OCI-LY7 (cell line): Measurements from ENCODE around the gene OPHN1. TPM values are rescaled to one million over a fixed set of nuclear protein-coding genes. Genes with fewer than 3 reads are reported as not detected.

ENCODE experiments used
- BruUV-seq: library from RNA; stranded (reverse); fragments of 400-500 nt; replicated peaks from 2 replicates; lab custom pipeline; 2021; lab: Mats Ljungman, UMichigan
- CTCF ChIA-PET: fragments of 300-600 bp; sonication (Branson Sonifier 250); formaldehyde crosslinking; loops from one replicate; lab custom pipeline; 2022; ENCODE audit warnings: antibody characterized with exemption; ENCODE audit not compliant: unreplicated experiment; lab: Charles Lee
- POLR2A ChIA-PET: fragments of 300-600 bp; sonication (Branson Sonifier 250); formaldehyde crosslinking; loops from one replicate; lab custom pipeline; 2022; ENCODE audit warnings: antibody characterized with exemption; lab: Charles Lee
- DNase-seq: peaks from one replicate; pipeline ENCODE4 v3.0.0-alpha.2; 2015; ENCODE audit warnings: low spot score
- H2AFZ ChIP-seq: fragments of 200-600 bp; sonication (generic), shearing (Covaris generic); 2 replicates; pipeline ENCODE4 v1.6.1; 2014; ENCODE audit warnings: mild to moderate bottlenecking, antibody characterized with exemption, low read length, moderate library complexity
- H3K27ac ChIP-seq: fragments of 200-600 bp; sonication (generic); 2 replicates; pipeline ENCODE4 v1.5.1; 2014; ENCODE audit warnings: mixed run types, low read depth, mild to moderate bottlenecking, moderate library complexity, low read length, inconsistent platforms; ENCODE audit not compliant: poor library complexity, severe bottlenecking
- H3K36me3 ChIP-seq: fragments of 200-600 bp; sonication (generic); 2 replicates; pipeline ENCODE4 v1.6.1; 2014; ENCODE audit warnings: mild to moderate bottlenecking, antibody characterized with exemption, low read length, moderate library complexity, mixed read lengths; ENCODE audit not compliant: insufficient read depth
- H3K4me1 ChIP-seq: fragments of 200-600 bp; sonication (generic); 2 replicates; pipeline ENCODE4 v1.5.1; 2014; ENCODE audit warnings: mild to moderate bottlenecking, low read length; ENCODE audit not compliant: insufficient read depth, poor library complexity, severe bottlenecking
- H3K4me2 ChIP-seq: fragments of 200-600 bp; sonication (generic); 2 replicates; pipeline ENCODE4 v1.6.1; 2014; ENCODE audit warnings: mild to moderate bottlenecking, low read length
- H3K4me3 ChIP-seq: fragments of 200-600 bp; sonication (generic); 2 replicates; pipeline ENCODE4 v1.5.1; 2014; ENCODE audit warnings: mild to moderate bottlenecking, low read depth, low read length; ENCODE audit not compliant: poor library complexity, severe bottlenecking
- H3K79me2 ChIP-seq: fragments of 200-600 bp; sonication (generic); 2 replicates; pipeline ENCODE4 v1.6.1; 2016; ENCODE audit warnings: low read depth, mild to moderate bottlenecking, low read length, moderate library complexity, mixed read lengths; ENCODE audit not compliant: insufficient read depth
- H3K9me2 ChIP-seq: fragments of 200-600 bp; sonication (generic); 2 replicates; pipeline ENCODE4 v1.6.1; 2016; ENCODE audit warnings: mild to moderate bottlenecking, low read length, mixed read lengths; ENCODE audit not compliant: insufficient read depth
- H3K9me3 ChIP-seq: fragments of 200-600 bp; sonication (generic); 2 replicates; pipeline ENCODE4 v1.6.1; 2014; ENCODE audit warnings: mild to moderate bottlenecking, mixed run types, low read length, mixed read lengths
- H4K20me1 ChIP-seq: fragments of 200-600 bp; sonication (generic); 2 replicates; pipeline ENCODE4 v1.6.1; 2014; ENCODE audit warnings: mild to moderate bottlenecking, antibody characterized with exemption, low read length, moderate library complexity, mixed read lengths; ENCODE audit not compliant: insufficient read depth
- CTCF ChIP-seq: fragments of 200-600 bp; sonication (generic); conservative IDR thresholded peaks from 2 replicates; pipeline ENCODE4 v1.5.1; 2014; ENCODE audit warnings: mild to moderate bottlenecking, antibody characterized with exemption, low read length, moderate library complexity, mixed read lengths
- EZH2phosphoT487 ChIP-seq: fragments of 200-600 bp; sonication (generic); IDR thresholded peaks from 2 replicates; pipeline ENCODE4 v1.6.1; 2018; ENCODE audit warnings: low read depth, borderline replicate concordance, mild to moderate bottlenecking, mixed run types, antibody characterized with exemption, low read length, moderate library complexity, mixed read lengths
- intact Hi-C: fragments of 100-400 bp; cut with micrococcal nuclease; formaldehyde crosslinking; loops from one replicate; pipeline ENCODE4 v1.10.0; 2022; ENCODE audit not compliant: unreplicated experiment
- total RNA-seq, 2 experiments: library from RNA; depleted of rRNA in 1 of 2; stranded (reverse); fragments of >200 nt in 1 of 2; shearing (Covaris generic) in 1 of 2; gene quantifications; 2 replicates each; pipeline ENCODE4 v1.2.3, GENCODE V29; 2014 to 2022

The OPHN1 gene
- total RNA-seq, 2 experiments from 2014 or later, result not detected

- Histone ChIP-seq H3K27ac (no peak overlapping the region), H3K79me2 (no peaks in the 10 kb centered on the region), H4K20me1 (no peaks in the 10 kb centered on the region), H3K4me3 (no peak overlapping the region), H2AFZ (no peak overlapping the region), H3K36me3 (no peaks in the 10 kb centered on the region), H3K4me1 (no peaks in the 10 kb centered on the region), H3K9me2 (no peaks in the 10 kb centered on the region), H3K9me3 (no peaks in the 10 kb centered on the region), H3K4me2 (no peak overlapping the region)
- TF ChIP-seq EZH2phosphoT487, result no peak
- TF ChIP-seq CTCF, result no peak
- DNase-seq, result no peak
- no TSS peak for BruUV-seq
- ChIA-PET POLR2A (interaction anchor here (0.6 kb wide), 1 partner anchor 141 kb away, joined by 3 read pairs; no protein-coding TSS in a partner anchor), CTCF (no interaction called here)
- intact Hi-C loops, result no loop called here
Observed at GRCh38 chrX:68439341-68439740, 6.0 kb upstream of the OPHN1 start.

DNA sequence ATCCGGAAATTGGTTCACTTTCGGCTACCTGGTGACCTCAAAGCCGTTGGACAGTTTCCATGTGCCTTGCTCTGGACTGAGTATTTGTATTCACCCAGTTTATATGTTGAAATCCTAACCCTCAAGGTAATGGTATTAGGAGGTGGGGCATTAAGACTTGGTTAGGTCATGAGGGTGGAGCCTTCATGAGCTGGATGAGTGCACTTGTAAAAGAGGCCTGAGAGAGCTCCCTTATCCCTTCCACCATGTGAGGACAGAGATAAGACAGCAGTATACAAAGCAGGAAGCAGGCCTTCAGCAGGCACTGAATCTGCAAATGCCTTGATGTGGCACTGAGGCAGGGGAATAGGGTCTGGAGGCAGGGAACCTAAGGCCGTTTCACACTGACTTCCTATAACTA, 5.3 kb upstream of the OPHN1 start:
- no peak overlapping the region for H3K27ac ChIP-seq
- ChIA-PET CTCF (no interaction called here), POLR2A (no interaction called here)
- no peaks in the 10 kb centered on the region for H3K9me3 ChIP-seq
- no peak for TF ChIP-seq CTCF
- no peak for TF ChIP-seq EZH2phosphoT487
- DNase-seq, result no peak
- BruUV-seq, result no TSS peak
- H3K9me2 ChIP-seq, result no peaks in the 10 kb centered on the region
- intact Hi-C loops, result no loop called here
- no peak overlapping the region for H3K4me3 ChIP-seq
- no peak overlapping the region for H3K4me2 ChIP-seq
- no peaks in the 10 kb centered on the region for H3K79me2 ChIP-seq
- no peaks in the 10 kb centered on the region for H3K4me1 ChIP-seq
- no peaks in the 10 kb centered on the region for H4K20me1 ChIP-seq
- H3K36me3 ChIP-seq, result no peaks in the 10 kb centered on the region
- H2AFZ ChIP-seq, result no peak overlapping the region

- Histone ChIP-seq H3K9me2 (no peaks in the 10 kb centered on the region), H3K4me2 (no peak overlapping the region), H2AFZ (no peak overlapping the region), H3K36me3 (no peaks in the 10 kb centered on the region), H3K79me2 (no peaks in the 10 kb centered on the region), H3K4me3 (no peak overlapping the region), H4K20me1 (no peaks in the 10 kb centered on the region), H3K9me3 (no peaks in the 10 kb centered on the region), H3K27ac (no peak overlapping the region), H3K4me1 (no peaks in the 10 kb centered on the region)
- BruUV-seq, result no TSS peak
- DNase-seq, result no peak
- no peak for TF ChIP-seq CTCF
- no peak for TF ChIP-seq EZH2phosphoT487
- intact Hi-C loops, result no loop called here
- ChIA-PET POLR2A (no interaction called here), CTCF (no interaction called here)
Observed at GRCh38 chrX:68433981-68434299, 645 bp upstream of the OPHN1 start.
